ENCODE measurements around the gene D2HGDH.
"Not testable (repeated sequence)": the region's sequence is repeated elsewhere in the genome, so short reads cannot be mapped to it uniquely, and the experiment has no call there.

D2HGDH gene

GRCh38 chr2:241798081-241798630, 63.7 kb downstream of the D2HGDH start:
- TF ChIP-seq, protein P1, sequence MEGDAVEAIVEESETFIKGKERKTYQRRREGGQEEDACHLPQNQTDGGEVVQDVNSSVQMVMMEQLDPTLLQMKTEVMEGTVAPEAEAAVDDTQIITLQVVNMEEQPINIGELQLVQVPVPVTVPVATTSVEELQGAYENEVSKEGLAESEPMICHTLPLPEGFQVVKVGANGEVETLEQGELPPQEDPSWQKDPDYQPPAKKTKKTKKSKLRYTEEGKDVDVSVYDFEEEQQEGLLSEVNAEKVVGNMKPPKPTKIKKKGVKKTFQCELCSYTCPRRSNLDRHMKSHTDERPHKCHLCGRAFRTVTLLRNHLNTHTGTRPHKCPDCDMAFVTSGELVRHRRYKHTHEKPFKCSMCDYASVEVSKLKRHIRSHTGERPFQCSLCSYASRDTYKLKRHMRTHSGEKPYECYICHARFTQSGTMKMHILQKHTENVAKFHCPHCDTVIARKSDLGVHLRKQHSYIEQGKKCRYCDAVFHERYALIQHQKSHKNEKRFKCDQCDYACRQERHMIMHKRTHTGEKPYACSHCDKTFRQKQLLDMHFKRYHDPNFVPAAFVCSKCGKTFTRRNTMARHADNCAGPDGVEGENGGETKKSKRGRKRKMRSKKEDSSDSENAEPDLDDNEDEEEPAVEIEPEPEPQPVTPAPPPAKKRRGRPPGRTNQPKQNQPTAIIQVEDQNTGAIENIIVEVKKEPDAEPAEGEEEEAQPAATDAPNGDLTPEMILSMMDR (conservative IDR thresholded peaks at IDR 0.05; ENCODE audit: low read depth, low read length) = no peak
- no peak for DNase-seq (ENCODE audit: low read depth)

DNA sequence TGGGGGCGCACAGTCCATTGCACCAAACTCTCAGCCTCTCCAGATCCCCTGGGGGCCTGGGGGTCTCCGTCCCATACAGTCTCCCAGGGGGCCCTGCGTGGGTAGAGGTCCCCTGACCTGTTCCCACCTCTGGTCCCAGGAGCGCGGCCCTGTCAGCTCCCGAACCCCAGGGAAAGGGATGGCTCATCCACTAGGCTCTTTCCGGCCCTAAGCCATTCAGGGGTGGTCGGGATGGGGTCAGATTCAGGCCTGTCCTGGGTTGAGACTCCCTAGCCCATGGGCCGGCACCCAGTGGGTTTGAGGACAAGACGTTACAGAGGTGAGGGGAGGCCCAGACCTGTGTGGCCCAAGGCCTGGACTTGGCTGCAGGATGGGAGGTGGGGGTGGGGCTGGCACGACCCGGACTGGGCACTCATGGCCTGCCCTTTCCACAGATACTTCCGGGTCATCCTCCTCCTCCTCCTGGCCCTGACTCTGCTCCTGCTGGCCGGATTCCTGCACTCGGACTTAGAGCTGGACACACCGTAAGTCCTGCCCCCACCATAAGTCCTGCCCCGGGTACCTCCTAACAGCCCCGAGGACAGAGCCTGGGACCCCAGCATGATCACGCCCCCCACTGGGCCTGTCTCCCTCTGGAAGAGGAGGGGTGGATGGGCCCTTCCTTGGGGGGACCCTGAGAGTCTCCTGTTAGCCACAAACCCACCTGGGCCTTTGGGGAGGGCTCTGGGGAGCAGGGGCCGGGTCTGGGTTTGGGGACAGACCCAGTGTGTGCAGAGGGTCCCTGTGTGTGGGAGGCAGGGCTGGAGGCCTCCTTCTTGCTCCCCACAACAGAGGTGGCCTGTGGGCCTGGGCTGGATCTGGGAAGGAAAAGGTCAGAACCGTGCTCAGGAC, 64.4 kb downstream of the D2HGDH start:
- TF ChIP-seq, protein P1 (conservative IDR thresholded peaks at IDR 0.05; ENCODE audit: low read depth, low read length) = no peak
- no peak overlapping the region for H3K4me3 ChIP-seq (ENCODE audit: low read depth, low read length)
- no peak for DNase-seq (ENCODE audit: low read depth)

More at GRCh38 chr2:241798081-241798630, 63.7 kb downstream of the D2HGDH start:
- H3K4me3 ChIP-seq (ENCODE audit: low read depth, low read length) = no peak overlapping the region

DNA sequence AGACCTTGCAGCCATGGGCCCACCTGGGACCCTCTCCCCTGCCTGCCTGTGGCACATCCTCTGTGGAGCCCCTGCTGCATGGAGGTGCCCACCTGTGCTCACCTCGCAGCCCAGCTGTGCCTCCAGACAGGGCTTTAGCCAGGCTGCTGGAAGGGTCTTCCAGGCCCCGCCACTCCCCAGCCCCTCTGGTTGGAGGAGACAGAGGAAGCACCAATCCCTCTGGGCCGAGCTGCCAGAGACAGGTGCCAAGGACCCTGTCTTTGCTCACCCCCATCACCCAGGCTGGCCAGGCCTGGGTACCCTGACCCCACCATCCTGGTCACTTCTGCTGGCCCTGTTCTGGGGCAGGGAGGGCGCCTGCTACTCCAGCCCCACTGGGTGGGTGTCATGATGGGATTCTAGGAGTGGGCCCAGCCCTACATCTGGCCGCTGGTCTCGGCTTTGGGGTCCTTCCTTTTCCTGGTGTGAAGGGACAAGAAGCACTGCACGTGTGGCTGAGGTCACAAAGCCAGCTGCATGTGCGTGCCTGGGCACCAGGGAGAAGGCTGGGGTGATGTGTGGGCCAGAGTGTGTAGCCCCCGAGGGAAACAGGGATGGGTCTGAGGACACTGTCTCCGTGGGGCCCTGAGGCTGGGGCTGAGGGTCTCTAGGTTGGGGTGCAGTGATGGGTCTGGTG, 65.2 kb downstream of the D2HGDH start:
- H3K4me3 ChIP-seq (ENCODE audit: low read depth, low read length) = no peak overlapping the region
- DNase-seq (ENCODE audit: low read depth) = no peak
- TF ChIP-seq, protein P1 (conservative IDR thresholded peaks at IDR 0.05; ENCODE audit: low read depth, low read length) = no peak

- DNase-seq (ENCODE audit: low read depth); H3K4me3 ChIP-seq (ENCODE audit: low read depth, low read length): not testable (repeated sequence)
Observed at GRCh38 chr2:241800198-241800903, 65.9 kb downstream of the D2HGDH start.

GRCh38 chr2:241801611-241802420, 67.4 kb downstream of the D2HGDH start:
- DNase-seq (ENCODE audit: low read depth) = no peak
- TF ChIP-seq, protein P1 (conservative IDR thresholded peaks at IDR 0.05; ENCODE audit: low read depth, low read length) = no peak
- H3K4me3 ChIP-seq (ENCODE audit: low read depth, low read length) = no peak overlapping the region

DNA sequence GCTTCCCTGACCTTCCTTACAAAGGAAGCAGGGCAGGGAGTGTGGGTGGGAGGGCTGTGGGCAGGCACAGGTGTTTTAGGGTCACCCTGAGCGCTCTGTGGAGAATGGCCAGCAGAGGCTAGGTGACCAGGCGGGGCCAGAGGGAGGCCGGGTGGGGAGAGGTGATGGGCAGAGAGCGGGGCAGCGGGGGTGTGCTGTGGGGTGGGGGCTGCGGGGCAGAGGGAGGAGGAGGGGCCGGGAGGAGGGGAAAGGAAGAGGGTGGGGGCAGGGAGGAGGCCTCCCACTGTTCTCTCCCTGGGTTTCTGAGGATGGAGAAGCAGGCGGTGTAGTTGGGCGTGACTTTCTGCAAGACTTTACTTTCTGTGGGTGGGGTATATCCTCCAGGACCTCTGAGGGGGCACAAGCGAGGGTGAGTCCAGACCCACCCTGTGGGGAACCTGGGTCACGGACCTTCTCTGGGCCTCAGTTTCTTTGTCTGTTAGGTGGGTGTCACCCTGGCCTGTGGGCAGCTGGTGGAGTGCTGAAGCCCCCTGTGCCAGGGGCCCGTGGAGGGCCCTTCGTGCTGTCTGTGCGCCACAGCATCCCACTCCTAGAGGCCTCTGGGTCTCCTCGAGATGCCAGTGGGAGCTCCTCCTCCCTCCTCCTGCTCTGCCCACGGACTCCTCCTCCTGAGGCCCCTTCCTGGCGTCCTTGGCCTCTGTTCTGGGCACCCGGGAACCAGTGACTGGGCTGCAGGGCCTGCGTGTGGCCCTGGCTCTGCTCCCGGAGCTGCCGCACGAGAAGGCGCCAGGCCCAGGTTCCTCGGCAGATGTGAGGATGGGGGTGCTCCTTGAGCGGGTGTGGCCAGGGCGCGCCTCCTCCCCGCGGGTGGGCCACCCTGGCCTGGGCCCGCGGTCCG, 68.2 kb downstream of the D2HGDH start:
- TF ChIP-seq, protein P1 (conservative IDR thresholded peaks at IDR 0.05; ENCODE audit: low read depth, low read length) = no peak
- no peak overlapping the region for H3K4me3 ChIP-seq (ENCODE audit: low read depth, low read length)
- no peak for DNase-seq (ENCODE audit: low read depth)
